Heart right ventricle (tissue), 16 donors: ENCODE measurements around the gene HIVEP2. TPM values are rescaled to one million over a fixed set of nuclear protein-coding genes. Genes with fewer than 3 reads are reported as not detected.

Source experiments
- ATAC-seq, 8 donors: fragments of 200-7000 bp; cut with Tn5 transposase; one replicate each; pipeline ENCODE4 v1.9.1; 2020; ENCODE audit warnings: mild to moderate bottlenecking in 8 of 8, moderate library complexity in 8 of 8, moderate number of reproducible peaks in 1 of 8
- DNase-seq, 2 donors: peaks; one replicate each; pipeline ENCODE4 v3.0.0-alpha.2; 2020
- H3K27ac ChIP-seq, 10 donors: fragments of 200-600 bp; sonication (generic) in 2 of 10; one replicate each; pipeline versions ENCODE4 v1.5.0 to v1.8.0; 2020 to 2022; ENCODE audit warnings: mild to moderate bottlenecking in 3 of 10
- H3K27me3 ChIP-seq, 7 donors: fragments of 200-600 bp; one replicate each; pipeline ENCODE4 v1.8.0; 2021 to 2022; ENCODE audit warnings: mild to moderate bottlenecking in 2 of 7
- H3K36me3 ChIP-seq, 9 donors: fragments of 200-600 bp; sonication (generic) in 1 of 9; one replicate each; pipeline versions ENCODE4 v1.5.0 to v1.8.0; 2020 to 2022; ENCODE audit warnings: mild to moderate bottlenecking in 2 of 9
- H3K4me1 ChIP-seq, 9 donors: fragments of 200-600 bp; sonication (generic) in 1 of 9; one replicate each; pipeline versions ENCODE4 v1.5.0 to v1.8.0; 2020 to 2022; ENCODE audit warnings: mild to moderate bottlenecking in 4 of 9
- H3K4me3 ChIP-seq, 10 donors: fragments of 200-600 bp; sonication (generic) in 2 of 10; one replicate each; pipeline versions ENCODE4 v1.5.0 to v1.8.0; 2020 to 2022; ENCODE audit warnings: mild to moderate bottlenecking in 7 of 10, moderate library complexity in 2 of 10
- H3K9me3 ChIP-seq, 11 donors: fragments of 200-600 bp in 10 of 11; sonication (generic) in 2 of 11; one replicate each; pipeline versions ENCODE4 v1.5.0 to v1.8.0; 2013 to 2022; ENCODE audit warnings: mild to moderate bottlenecking in 2 of 11, control low read depth in 1 of 11, moderate library complexity in 1 of 11
- WGBS, 2 donors: extraction: QIAGEN DNeasy Blood & Tissue Kit; methylation state at CpG; one replicate each; pipeline ENCODE4 v1.1.7; 2013; ENCODE audit warnings: inconsistent platforms in 1 of 2; 5-methylcytosine and 5-hydroxymethylcytosine counted together
- intact Hi-C, 10 donors: fragments of 100-400 bp; cut with DNase I; formaldehyde crosslinking; loops; one replicate each; pipeline versions ENCODE4 v1.11.1 to v1.14.2; 2022
- polyA plus RNA-seq, 2 donors: library from polyadenylated mRNA; stranded (reverse); fragments of 200-250 nt; gene quantifications; one replicate each; pipeline ENCODE4 v1.2.3, GENCODE V29; 2013
- total RNA-seq, 10 donors: library from RNA; stranded (reverse); fragmentation: NEBNext Ultra II Directional in 3 of 10; extraction: Animal tissue kit (Norgen Biotek cat#: 25700) in 3 of 10; gene quantifications; one replicate each; pipeline versions ENCODE4 v1.2.1 to v1.2.4, GENCODE V29; 2021 to 2023
- TF ChIP-seq, protein P1 (sequence below), 9 donors: fragments of 200-600 bp; sonication (generic) in 2 of 9; IDR thresholded peaks; one replicate each; pipeline versions ENCODE4 v1.5.0 to v1.8.0; 2021 to 2022; ENCODE audit warnings: antibody characterized with exemption in 9 of 9, mild to moderate bottlenecking in 5 of 9, moderate library complexity in 1 of 9
- donor health status: Arrhythmogenic right ventricular cardiomyopathy.
- donor health status: ischemic (EF 13 %, LVEDD 7.1; RV severe dilation, severe dysfunction).
- donor health status: healthy with polysubstance abuse.
- donor health status: DM: no; HTN: yes; CAD: no.
- donor health status: DM: no; HTN: no; CAD: no.
- donor health status: ischemic (EF 25% LVEDD 6.9; RV normal size, moderate dysfunction).
- donor health status: ischemic (EF 25% LVEDD 5.7; RV mildly dilated, moderate dysfunction).
- donor health status: healthy.
- donor health status: DM: yes; HTN: yes; CAD: no.
- donor health status: Ischemic cardiomyopathy.
- donor health status: ischemic (EF 35%, LVEDD 5.7; RV mildly dilated, moderate dysfunction).
- donor health status: nonischemic (EF 11% LVEDD 7.7; RV severe dilation, severe dysfunction).
- donor health status: DM: yes; HTN: yes; CAD: no.
- donor health status: PGD.
- donor health status: ischemic (EF 29% LVEDD 5.4; RV normal size, mild dysfunction).
- donor health status: nonischemic (EF 23%, LVEDD 6.1; RV moderate dilation, normal function).

The HIVEP2 gene
- total and polyA plus RNA-seq, 12 donors: 2.1 to 31.6 (median 21.2) TPM

DNA sequence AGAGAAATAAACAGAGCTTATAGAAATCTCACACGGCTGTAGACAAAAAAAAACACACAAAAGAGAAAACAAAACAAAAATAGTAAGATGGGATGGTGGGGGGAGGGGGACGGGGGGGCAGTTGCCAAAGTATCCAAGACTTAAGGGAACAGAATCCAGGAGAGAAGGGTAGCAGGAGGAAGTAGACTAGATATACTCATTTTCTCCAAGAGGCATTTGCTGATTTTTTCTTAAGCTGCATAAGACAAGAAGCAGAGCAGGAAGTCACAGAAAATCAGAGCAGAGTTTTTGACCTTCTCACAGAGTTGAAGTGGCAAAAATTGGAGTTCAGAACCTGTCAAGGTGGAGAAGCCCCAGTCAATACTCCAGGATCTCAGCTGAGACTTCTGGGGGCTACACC lies 237.7 kb downstream of the HIVEP2 start:
- intact Hi-C loops: no loop called here
- H3K4me1 ChIP-seq: peaks cover 0 to 51% (median 0%) of the 10 kb centered on the region in 9 donors
- TF ChIP-seq, protein P1, sequence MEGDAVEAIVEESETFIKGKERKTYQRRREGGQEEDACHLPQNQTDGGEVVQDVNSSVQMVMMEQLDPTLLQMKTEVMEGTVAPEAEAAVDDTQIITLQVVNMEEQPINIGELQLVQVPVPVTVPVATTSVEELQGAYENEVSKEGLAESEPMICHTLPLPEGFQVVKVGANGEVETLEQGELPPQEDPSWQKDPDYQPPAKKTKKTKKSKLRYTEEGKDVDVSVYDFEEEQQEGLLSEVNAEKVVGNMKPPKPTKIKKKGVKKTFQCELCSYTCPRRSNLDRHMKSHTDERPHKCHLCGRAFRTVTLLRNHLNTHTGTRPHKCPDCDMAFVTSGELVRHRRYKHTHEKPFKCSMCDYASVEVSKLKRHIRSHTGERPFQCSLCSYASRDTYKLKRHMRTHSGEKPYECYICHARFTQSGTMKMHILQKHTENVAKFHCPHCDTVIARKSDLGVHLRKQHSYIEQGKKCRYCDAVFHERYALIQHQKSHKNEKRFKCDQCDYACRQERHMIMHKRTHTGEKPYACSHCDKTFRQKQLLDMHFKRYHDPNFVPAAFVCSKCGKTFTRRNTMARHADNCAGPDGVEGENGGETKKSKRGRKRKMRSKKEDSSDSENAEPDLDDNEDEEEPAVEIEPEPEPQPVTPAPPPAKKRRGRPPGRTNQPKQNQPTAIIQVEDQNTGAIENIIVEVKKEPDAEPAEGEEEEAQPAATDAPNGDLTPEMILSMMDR (IDR thresholded peaks at IDR 0.05): no peak
- H3K9me3 ChIP-seq: no peaks in the 10 kb centered on the region
- H3K36me3 ChIP-seq: no peaks in the 10 kb centered on the region
- peak overlapping the region in 1 of 10 donors; percentile 46 for H3K27ac ChIP-seq
- WGBS, 2 donors: 30 to 52% methylated on average over 2 of the region's 2 CpGs
- no peak overlapping the region for H3K4me3 ChIP-seq
- DNase-seq (no peak), ATAC-seq (no peak)
- H3K27me3 ChIP-seq: no peaks in the 10 kb centered on the region

DNA sequence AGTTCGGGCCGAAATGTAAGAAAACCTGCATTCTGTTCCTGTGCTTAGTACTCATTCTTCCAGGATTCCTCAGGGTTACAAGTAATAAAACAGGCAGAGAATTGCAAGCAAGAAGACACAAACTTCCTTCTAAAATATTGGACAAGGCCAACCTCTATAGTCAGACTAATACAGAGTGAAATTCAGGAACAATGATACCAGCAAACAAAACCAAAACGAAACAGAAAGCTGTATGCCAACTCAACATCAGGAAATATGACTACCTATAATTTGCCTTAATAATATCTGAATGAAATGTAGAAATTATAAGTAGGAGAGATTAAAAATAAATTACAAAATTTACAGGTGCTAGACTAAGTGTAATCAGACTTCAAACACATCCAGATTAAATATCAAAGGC lies 238.8 kb downstream of the HIVEP2 start:
- DNase-seq: no peak
- Histone ChIP-seq H3K9me3 (no peaks in the 10 kb centered on the region), H3K36me3 (no peaks in the 10 kb centered on the region), H3K27me3 (no peaks in the 10 kb centered on the region), H3K4me1 (peaks cover 0 to 62% (median 3%) of the 10 kb centered on the region in 9 donors), H3K4me3 (peak overlapping the region in 1 of 10 donors; percentile 9), H3K27ac (peak overlapping the region in 1 of 10 donors; percentile 43)
- TF ChIP-seq, protein P1 (IDR thresholded peaks at IDR 0.05): no peak
- WGBS, 2 donors: 60 to 83% methylated on average over 3 of the region's 3 CpGs
- intact Hi-C loops: no loop called here
- ATAC-seq: peak in 1 of 8 donors; percentile 47

DNA sequence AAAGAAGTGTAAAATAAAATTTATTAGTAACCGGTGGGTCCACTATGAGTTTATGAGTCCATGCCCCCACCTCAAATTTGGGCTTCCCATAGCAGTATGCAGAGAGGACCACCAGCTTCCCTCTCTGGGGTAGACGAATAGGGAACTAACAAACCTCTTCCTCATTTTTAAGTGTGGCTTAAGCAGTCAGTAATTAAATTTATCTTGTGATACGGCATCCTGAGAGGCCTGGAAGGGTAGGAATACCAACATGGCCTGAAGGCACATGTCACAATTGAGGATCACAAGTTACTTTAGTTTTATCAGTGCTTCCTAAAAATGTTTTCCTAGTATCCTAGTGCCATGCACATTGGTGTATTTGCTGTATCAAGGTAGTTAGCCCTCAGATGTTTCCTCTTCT lies 239.9 kb downstream of the HIVEP2 start:
- intact Hi-C loops: no loop called here
- Histone ChIP-seq H3K4me3 (no peak overlapping the region), H3K27me3 (no peaks in the 10 kb centered on the region), H3K36me3 (no peaks in the 10 kb centered on the region), H3K9me3 (no peaks in the 10 kb centered on the region), H3K27ac (peak overlapping the region in 1 of 10 donors; percentile 43), H3K4me1 (peaks cover 0 to 73% (median 3%) of the 10 kb centered on the region in 9 donors)
- TF ChIP-seq, protein P1 (IDR thresholded peaks at IDR 0.05): no peak
- ATAC-seq (no peak), DNase-seq (no peak)
- WGBS, 2 donors: 86 to 90% methylated on average over 3 of the region's 3 CpGs

DNA sequence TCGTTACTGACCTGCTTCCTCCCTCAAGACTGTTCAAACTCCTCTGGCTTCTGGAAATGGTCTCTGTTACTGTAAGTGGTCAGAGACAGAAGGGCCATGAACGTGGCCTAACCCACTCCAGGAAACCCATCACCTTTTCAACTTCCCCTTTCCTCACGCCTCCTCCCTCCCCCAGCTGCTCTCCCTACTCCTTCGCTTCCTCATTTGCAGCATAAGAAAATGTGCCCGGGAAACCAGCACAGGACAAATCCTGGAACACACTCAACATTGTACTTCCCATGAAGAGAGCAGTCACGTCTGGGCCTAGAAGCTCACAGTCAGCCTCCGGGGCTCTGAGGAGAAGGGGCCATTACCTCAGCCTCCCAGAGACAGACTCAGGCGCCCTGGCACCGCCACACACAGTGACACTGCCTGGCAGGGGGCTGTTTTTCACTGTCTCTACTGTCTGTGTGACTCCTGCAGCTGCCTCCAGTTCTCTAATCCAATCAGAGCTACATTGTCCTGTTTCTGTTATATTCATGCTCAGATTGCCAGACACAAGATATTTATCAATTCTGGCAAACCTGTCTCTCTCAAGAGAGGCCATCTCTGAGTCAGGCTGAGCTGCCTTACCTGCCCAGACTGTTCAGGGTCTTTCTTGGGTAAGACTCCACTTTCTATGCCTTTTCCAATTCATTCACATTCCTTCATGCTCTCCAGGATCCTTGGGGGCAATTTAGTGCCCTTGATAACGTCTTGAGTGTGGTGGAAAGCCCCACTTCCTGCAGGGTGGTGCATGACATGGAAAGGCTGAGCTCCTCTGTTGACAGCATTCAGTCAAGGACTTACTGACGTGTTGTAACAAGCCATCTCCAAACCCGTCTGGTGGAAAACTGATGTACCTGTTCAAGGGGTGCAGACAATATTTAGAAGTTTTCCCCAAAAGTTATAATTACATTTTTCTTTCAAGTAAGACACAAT lies 242.2 kb downstream of the HIVEP2 start:
- Histone ChIP-seq H3K27me3 (no peaks in the 10 kb centered on the region), H3K36me3 (no peaks in the 10 kb centered on the region), H3K4me1 (peaks cover 0 to 83% (median 3%) of the 10 kb centered on the region in 9 donors), H3K9me3 (no peaks in the 10 kb centered on the region), H3K4me3 (no peak overlapping the region), H3K27ac (peak overlapping the region in 6 of 10 donors; percentile 28 to 89 (median 42))
- DNase-seq (peak; percentile 13 to 59), ATAC-seq (peak; percentile 65 to 89 (median 84))
- intact Hi-C loops: no loop called here
- 55 to 62% methylated on average over 12 of the region's 12 CpGs for WGBS, 2 donors
- TF ChIP-seq, protein P1 (IDR thresholded peaks at IDR 0.05): no peak

Other genes starting within 250 kb of the HIVEP2 start
- gene AIG1, start 115.7 kb upstream of the HIVEP2 start, total RNA-seq: 10 to 100 TPM; 54.2 to 83.2 (median 66.2) TPM
- gene AIG1, start 115.7 kb upstream of the HIVEP2 start, polyA plus RNA-seq: 10 to 100 TPM; 17.4 to 69.5 TPM